GM19452 (cell line): ENCODE data around the gene HNRNPA1.
"Not testable (repeated sequence)": the region's sequence is repeated elsewhere in the genome, so short reads cannot be mapped to it uniquely, and the experiment has no call there.

Experiments used
- ATAC-seq: cut with Tn5 transposase; IDR thresholded peaks from one replicate; pipeline ENCODE4 v1.9.1; 2021; ENCODE audit not compliant: unreplicated experiment

The HNRNPA1 gene

DNA sequence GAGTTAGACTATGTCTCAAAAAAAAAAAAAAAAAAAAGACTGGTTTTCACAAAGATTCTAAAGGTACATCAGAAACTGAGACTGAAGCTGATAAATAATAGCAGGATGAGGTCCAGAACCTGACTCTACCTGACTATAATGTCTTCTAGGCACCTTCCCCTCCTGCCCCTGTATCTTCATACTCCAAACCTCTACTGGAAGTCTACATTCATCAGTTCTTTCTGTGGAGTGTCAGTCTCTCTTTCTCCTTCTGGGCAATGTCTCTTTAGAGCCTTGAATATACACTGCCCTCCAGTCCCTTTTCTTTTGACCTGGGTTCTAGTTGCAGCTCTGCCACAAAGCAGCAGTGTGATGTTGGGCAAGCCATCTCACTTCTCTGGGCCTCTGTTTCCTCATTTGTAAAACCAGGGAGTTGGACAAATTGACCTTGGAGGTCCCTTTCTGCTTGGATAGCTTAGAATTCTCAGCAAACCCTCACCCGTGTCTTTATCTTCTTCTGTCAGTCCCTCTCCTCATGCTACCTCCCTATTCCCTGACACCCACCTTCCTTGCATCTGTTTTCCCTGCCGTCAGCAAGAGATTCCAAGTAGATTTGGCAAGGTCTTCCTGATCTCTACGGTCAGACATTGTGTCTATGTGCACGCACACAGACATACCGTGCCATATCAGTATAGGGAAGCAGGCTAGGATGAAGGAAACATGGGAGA lies 16.0 kb downstream of the HNRNPA1 start:
- ATAC-seq, result no peak

DNA sequence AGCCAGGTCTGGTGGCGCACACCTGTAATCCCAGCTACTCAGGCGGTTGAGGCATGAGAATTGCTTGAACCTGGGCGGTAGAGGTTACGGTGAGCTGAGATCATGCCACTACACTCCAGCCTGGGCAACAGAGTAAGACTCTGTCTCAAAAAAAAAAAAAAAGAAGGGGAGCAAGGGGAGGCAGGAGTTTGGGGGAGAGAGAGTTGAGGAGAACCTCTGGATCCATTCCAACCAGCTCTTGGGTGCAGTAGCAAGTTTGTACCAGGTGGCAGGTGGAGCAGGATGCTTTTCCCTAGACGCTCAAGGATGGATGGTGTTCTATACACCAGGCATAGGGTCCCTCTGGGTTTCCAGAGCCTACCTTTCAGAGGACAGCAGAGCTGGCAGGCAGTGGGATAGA lies 18.4 kb downstream of the HNRNPA1 start:
- ATAC-seq, result no peak

DNA sequence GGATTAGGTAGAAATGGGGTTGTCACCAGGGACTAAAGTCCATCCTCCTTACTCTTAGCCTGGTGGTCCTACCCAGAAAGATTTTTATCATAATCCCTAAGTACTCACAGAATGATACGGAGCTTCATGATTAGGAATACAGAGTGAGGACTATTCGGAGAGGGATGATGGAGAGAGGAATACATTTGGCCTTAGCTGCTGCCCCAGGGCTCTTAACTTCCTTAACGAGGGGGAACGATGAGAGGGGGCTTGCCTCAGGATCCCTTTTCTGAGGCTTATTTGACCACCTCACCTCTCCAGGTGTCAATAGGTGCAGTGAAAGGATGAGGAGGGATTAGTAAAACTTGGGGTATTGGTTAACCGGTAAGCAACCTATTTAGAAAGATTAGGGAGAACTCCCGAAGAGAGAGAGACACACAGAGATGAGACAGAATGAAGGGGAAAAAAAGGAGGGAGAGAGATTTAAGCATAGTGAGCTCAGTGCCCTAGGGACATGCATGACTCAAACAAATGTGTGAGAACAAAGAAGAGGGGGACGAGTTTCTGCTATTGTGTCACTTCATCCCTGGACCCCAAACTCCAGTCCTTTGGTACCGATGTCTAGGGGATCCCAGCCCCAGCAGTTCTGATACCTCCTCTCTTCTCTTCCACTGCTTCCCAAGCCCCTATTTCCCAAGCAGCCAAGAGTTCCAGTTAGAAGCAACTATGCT lies 19.1 kb downstream of the HNRNPA1 start:
- ATAC-seq, result no peak

DNA sequence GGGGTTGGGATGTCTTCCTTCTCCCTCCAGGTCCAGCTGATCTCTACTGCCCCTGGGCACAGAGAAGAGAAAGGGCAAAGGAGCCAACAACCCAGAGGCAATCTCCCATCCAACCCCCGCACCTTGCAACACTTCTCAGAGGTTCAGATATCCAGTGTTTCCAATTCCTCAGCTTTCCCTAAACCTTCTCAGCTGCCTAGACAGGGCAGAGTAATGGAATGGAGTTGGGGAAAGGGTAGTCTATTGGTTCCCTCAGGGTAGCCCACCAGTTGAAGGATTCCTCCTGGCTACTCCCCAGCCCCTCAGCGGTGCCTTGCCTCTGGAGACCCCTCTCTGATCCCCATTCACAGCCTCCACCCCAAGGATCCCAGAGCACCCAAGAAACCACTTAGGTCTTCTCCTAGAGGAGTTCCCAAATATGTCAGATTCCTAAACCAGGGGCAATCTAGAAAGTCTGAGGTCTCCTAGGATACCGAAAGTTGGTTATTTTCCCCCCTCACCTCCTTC lies 19.8 kb downstream of the HNRNPA1 start:
- ATAC-seq, result no peak

DNA sequence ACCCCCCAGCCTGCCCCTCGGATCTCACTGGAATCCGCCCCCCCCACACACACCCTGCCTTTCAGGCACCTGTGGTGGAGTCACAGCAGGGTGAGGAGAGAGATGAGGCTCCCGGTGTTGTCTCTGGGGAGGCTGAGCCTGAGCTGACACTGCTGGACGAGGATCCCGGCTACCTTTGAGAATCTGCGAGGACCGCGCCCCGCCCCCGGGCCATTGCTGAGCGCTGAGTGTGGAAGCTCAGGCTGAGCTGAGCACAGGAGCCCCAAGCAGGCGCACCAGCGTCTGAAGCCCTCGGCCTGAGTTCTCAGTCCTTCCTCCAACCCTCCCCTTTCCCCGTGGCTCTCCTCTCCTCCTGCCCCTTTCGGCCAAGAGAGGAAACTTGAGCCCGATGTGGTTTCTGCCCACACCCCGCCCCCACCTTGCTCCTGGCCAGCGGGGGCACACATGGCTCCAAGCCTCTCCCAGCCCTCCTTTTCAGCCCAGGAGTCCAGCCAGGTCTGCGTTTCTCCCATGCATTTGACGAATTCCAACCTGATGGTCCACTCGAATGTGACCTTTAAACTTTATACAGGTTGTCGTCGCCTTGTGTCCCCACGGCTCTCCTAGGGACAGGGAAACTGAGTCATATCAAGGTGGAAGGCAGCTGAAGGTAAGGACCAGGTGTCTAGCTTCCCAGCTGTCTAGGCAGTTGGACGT lies 20.4 kb downstream of the HNRNPA1 start, which contains the start of gene NFE2:
Gene NFE2 (minus strand): TSS at position 284 of the 696 bp plus-strand sequence. CDS start 5,767 bp downstream, outside the sequence.
- no peak for ATAC-seq

DNA sequence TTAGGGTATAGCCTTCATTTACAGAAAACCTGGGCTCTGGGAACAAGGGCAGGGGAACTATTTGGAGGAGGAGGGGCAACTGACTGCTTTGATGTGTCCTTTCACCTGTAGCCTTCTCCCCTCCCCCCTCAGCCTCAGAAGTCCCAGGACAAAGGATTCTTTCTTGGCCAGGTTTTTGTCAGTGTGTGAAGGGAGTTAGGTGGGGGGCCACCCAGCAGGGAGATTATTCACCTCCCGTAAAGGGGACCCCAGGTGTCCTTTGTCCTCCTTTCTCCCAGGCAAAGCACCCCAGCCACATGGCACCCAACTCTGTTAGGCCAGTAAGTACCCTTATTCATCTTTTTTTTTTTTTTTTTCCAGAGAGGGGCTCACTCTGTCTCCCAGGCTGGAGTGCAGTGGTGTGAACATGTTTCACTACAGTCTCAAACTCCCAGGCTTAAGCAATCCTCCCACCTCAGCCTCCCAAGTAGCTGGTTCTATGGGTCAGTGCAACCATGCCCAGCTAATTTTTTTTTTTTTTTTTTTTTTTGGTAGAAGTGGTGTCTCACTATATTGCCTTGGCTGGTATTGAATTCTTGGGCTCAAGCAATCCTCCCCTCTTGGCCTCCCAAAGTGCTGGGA lies 21.0 kb downstream of the HNRNPA1 start:
- no peak for ATAC-seq

DNA sequence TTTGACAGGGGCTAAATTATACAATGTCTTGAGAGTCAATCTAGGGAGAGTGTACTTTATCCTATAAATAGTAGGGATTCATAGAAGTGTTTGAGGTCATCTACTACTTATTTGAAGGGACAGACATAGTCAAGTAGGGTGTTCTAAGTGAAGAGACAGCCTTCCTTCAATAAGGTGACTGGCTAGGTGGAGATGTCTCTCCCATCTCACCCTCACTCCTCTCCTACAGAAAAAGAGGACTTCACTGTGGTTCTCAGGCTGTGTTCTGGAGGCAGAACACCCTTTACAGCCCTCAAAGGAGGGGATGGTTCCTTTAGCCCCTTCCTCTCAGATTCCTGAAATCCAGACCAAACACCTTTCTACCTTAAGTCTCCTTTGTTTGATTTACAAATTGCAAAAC lies 23.1 kb downstream of the HNRNPA1 start:
- ATAC-seq, result no peak

DNA sequence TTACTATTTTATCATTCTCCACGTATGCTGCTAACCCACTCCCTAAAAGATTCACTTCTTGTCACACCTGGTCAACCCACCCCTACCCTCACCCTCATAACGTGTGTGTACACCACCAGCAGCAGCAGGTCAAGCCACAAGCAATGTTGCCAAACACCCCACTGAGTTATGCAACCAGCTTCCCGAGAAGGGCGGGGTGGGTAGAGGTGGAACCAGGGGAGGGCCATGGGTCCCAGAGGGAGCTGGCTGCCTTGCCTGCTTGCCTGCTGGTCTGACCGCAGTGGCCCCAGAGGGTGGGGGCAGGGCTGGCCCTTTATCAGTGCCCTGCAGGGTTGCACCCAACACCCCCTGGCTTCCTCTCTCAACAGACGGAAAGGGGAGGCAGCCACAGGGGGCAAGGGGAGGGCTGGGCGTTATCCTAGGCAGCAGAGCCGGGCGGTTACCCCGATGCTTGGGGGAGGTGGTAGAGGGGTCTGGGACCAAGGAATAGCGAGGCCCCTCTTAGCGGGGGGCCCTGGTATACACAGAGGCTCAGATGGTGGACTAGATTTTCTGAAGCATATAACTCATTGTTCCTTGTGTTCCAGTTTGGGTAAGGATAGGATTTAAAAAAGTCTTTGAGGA lies 23.8 kb downstream of the HNRNPA1 start:
- no peak for ATAC-seq

DNA sequence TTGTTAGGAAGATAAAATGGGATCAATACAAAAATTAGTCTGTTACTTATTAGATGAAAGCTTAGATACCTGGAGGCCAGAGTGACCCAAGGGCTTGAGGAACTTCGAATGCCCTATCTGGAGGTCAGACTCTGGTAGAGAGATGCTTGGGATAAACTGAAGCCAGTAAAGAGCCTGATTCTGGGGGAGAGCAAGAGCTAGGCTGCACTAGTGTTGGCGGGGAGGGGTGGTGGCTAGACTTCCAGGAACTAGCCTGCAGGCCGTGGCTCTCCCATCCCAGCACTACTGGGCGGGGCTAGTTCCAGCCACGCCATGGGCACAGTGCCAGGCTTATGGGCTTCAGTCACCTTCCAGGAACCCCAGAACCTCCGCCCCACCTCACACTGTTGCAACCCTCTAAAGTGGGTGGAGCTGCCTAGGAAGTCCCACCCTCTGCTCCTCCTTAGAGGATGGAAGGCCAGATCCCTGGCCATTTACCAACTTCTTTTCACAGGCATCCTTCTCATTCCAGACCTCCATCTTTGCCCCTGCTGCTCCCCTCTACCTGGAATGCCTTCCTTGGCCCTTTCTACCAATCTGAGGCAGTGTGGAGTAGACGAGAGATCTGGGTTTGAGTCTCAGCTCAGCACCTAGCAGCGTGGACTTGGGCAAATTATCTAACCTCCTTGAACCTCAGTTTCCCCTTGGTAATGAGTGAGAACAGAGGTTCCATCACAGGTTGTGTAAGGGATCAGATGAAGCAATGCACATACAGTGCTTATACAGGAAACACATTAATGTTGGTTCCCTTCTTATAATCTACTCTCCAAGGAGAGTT lies 26.6 kb downstream of the HNRNPA1 start:
- no peak for ATAC-seq

DNA sequence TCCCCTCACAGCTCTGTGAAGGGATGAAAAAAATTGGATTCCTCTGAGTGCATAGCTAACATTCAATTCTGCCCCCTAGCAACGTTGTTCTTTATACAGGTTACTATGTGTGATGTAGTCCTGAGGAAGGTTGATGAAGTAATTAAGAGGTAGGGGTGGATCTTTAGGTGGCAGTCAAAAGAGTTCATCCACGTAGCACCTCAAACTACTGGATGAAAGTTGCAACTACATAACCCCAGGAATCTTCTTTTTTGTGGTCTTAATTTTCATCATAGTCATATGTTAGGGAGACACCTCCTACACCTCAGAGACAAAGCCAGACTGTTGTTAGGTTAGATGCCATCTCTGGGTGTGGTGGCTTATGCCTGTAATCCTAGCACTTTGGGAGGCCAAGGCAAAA lies 30.5 kb downstream of the HNRNPA1 start:
- no peak for ATAC-seq

DNA sequence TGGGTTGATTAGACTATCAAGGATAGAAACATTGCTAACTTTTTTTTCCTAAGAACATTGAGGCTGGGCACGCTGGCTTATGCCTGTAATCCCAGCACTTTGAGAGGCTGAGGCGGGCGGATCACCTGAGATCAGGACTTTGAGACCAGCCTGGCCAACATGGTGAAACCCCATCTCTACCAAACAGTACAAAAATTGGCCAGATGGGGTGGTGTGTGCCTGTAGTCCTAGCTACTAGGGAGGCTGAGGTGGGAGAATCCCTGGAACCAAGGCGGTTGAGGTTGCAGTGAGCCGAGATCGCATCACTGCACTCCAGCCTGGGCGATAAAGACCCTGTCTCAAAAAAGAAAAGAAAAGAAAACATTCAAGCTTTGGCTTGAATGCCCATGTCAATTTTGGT lies 31.8 kb downstream of the HNRNPA1 start:
- ATAC-seq, result not testable (repeated sequence)

DNA sequence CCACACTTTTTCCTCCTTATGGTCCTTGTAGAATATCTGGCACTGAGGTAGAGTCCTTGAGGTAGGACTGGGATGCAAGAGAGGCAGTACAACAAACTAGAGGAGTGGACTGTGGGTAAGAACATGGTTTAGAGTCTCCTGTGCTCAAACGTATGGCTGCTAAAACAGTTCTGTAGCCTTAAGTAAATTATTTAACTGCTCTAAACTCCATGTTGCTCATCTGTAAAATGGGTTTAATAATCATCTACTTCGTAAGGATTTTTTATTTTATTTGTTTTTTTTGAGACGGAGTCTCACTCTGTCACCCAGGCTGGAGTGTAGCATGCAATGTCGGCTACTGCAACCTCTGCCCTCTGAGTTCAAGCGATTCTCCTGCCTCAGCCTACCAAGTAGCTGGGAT lies 40.8 kb downstream of the HNRNPA1 start:
- no peak for ATAC-seq

DNA sequence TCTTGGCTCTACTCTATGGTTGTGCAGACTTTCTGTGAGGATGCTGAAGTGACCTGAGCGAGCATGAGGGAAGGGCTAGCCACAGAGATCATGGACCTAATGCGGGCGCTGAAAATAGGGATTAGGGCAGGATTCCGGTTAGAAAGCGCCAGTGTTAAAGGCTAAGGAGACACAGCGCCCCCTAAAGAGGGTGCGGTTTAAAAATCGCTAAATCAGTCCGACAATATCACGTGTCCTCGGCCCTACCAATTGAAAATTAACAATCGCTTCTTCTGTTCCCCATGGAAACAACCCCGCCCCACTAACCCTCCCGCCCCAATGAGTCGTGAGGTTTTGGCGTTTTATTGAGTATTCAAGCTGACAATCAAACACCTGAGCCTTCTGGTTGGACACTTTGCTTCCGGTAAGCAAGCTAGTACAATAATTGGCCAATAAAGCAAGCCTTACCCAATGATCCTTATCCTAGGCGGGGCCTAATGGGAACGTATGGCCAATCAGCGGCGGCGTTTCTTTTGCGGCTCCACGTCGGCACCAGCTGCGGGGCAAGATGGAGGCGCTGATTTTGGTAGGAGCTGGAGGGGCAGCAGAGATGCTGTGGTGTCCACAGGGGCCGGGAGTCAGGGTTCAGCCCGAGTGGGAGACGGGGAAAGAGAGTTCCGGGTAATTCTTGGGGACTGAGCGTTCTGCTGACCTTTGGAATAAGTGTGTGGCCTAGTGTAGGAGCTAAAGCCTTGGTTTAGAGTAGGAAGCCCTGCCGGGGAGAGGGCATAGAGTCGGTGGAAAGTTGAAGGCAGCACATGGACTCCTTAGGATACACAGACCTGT lies 44.3 kb downstream of the HNRNPA1 start, which contains the start of gene COPZ1:
Gene COPZ1 (plus strand): TSS at position 515 of the 825 bp plus-strand sequence. CDS start 33 bp downstream, at position 548.
- peak; percentile 99 for ATAC-seq

DNA sequence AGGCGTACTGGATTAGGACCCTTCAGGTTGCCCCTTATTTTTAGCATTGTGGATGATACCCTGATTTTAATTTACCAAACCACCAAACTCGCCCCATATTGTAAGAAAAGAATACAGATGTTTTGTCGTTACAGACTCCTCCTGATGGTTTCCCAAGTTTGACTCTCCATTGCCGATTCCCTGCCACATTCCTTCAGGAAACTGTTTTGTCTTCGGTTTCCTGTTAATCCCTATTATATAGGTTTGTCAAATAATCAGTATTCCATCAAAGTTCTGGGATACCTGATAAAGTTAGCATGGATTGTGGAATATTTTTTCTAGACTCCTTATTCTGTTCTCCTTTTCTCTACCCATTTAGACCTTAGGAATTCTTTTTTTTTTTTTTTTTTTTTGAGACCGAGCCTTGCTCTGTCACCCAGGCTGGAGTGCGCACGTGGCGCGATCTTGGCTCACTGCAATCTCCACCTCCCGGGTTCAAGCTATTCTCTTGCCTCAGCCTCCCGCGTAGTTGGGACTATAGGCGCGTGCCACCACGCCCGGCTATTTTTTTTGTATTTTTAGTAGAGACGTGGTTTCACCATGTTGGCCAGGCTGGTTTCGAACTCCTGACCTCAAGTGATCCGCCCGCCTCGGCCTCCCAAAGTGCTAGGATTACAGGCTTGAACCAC lies 45.0 kb downstream of the HNRNPA1 start:
- ATAC-seq, result not testable (repeated sequence)

DNA sequence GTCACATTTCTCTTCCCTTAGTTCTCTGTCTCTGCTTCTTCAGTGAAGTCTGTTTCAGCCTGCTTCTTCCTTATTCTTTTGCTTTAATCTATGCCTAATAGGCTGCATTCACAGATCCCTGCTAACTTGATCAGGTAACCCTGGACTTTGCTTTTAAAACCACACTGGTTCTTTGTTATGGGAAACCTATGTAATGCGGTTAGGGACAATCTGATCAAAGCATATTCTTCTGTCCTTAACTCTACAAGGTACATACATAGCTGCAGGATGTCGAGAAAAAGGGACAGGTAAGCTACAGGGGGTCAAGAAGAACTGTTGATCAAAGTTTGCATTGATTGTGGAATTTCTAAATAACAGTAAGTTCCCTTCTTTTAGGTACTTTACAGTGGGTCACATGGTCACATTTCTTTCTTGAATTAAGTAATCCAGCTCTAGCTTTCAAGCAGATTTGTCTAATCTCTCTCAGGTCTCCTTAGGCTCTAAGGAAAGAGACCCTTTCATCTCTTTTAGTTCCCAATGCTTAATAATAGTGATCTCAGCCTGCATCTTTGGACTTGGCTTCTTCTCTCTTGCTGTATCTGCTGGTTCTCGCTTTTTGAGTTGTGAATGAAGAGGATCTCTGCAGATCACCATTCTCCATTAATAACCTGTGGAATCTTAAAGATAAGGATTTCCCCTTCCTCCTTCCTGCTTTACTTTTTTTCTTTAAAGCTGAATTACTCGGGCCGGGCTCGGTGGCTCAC lies 48.2 kb downstream of the HNRNPA1 start:
- no peak for ATAC-seq

DNA sequence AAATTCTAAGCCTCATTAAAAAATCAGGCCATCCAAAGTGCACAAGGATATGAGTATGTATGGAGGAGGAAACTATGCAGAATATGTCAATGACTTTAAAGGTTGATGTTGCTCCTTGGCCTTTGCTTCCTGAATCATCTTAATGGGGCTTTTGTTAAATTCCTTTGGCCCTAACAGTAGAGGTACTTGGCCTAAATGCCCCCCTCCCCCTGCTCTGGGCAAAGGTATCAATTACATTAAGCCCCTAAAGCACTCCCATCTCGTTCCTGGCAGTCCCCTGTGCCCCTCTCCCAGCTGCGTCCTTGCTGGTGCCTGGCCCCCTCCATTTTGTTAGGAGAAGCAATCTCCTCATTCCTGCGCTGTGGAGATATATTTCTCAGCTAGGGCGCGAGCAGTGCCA lies 49.2 kb downstream of the HNRNPA1 start:
- no peak for ATAC-seq

DNA sequence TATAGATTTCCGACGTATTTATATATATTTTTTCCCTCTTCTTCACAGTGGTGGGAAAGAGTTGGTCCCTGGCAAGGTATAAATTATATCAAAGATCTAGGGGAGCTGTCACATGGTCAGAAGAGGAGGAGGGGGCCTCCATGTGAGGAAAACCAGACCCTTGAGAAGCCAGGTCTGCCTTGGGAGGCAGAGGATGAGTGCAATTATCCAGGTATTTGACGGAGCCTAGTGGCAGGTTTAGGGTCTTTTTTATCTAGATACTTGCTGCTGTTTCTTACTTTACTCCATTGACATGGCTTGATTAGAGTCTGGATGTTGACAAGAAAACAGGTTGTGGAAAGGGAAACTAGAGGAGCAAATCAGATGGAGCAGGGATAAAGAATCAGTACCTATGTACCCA lies 49.9 kb downstream of the HNRNPA1 start:
- no peak for ATAC-seq

DNA sequence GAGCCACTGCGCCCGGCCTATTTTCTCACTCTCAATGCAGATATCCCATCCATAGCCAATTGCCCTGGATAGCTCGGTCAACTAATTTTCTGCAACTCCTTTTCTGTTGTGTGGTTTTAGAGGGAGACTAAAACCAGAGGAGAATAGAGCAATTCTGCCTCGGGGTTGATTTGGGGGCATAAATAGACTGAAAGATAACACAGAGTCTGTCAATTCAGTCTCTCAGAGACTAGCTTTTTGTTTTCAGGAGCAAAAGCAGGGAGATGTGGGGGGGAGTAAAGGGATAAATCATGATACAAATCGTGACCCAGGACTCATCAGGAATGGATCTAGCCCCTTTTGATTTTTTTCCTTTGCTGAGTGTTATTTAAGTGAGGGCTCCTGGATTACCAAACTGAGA lies 50.9 kb downstream of the HNRNPA1 start:
- ATAC-seq, result no peak
